ENCODE data around the gene GOLGA6L26. TPM values are rescaled to one million over a fixed set of nuclear protein-coding genes. Genes with fewer than 3 reads are reported as not detected.
"Not testable (repeated sequence)": the region's sequence is repeated elsewhere in the genome, so short reads cannot be mapped to it uniquely, and the experiment has no call there.

The GOLGA6L26 gene
- total RNA-seq, 1 experiment from 2014 or later: not detected

- TF ChIP-seq PREB (CRISPR knock-in tag; IDR thresholded peaks at IDR 0.05; ENCODE audit: borderline replicate concordance) (no peak), ZNF423 (CRISPR knock-in tag; IDR thresholded peaks at IDR 0.05) (no peak)
Measured at GRCh38 chr15:23372284-23372683, 38.3 kb upstream of the GOLGA6L26 start (continued).

GRCh38 chr15:23371868-23372267, 37.9 kb upstream of the GOLGA6L26 start:
- CTCF ChIA-PET; DNase-seq (ENCODE audit: low spot score); H3K36me3 Mint-ChIP-seq; POLR2A ChIA-PET; ATAC-seq; H3K27me3 Mint-ChIP-seq (ENCODE audit: low read depth); H3K27ac Mint-ChIP-seq; H3K4me3 Mint-ChIP-seq; H3K4me1 Mint-ChIP-seq: not testable (repeated sequence)
- peaks cover 31% of the 10 kb centered on the region for H3K9me3 Mint-ChIP-seq

GRCh38 chr15:23371134-23371533, 37.1 kb upstream of the GOLGA6L26 start:
- DNase-seq (ENCODE audit: low spot score); H3K4me1 Mint-ChIP-seq; H3K36me3 Mint-ChIP-seq; H3K27me3 Mint-ChIP-seq (ENCODE audit: low read depth); H3K4me3 Mint-ChIP-seq; POLR2A ChIA-PET; H3K27ac Mint-ChIP-seq; ATAC-seq; CTCF ChIA-PET: not testable (repeated sequence)
- peaks cover 24% of the 10 kb centered on the region for H3K9me3 Mint-ChIP-seq

- H3K4me3 Mint-ChIP-seq: no peak overlapping the region
- H3K36me3 Mint-ChIP-seq: peaks cover 5% of the 10 kb centered on the region; the same call in 1 of the 2 replicates
- DNase-seq (ENCODE audit: low spot score): no peak
- no peak for TF ChIP-seq STAT6 (CRISPR knock-in tag; conservative IDR thresholded peaks at IDR 0.05; ENCODE audit: low read depth)
- TF ChIP-seq EMX1 (CRISPR knock-in tag; IDR thresholded peaks at IDR 0.05): no peak
- TF ChIP-seq GABPB1 (CRISPR knock-in tag; IDR thresholded peaks at IDR 0.05): no peak
- TF ChIP-seq PRRX2 (CRISPR knock-in tag; IDR thresholded peaks at IDR 0.05): no peak
- TF ChIP-seq TEAD4 (CRISPR knock-in tag; IDR thresholded peaks at IDR 0.05): no peak
- TF ChIP-seq NR1H2 (CRISPR knock-in tag; IDR thresholded peaks at IDR 0.05): no peak
- TF ChIP-seq E2F4 (CRISPR knock-in tag; IDR thresholded peaks at IDR 0.05; ENCODE audit: borderline replicate concordance, low read depth): no peak
- no peak for TF ChIP-seq IRF1 (CRISPR knock-in tag; IDR thresholded peaks at IDR 0.05)
- no peak for TF ChIP-seq CREM (CRISPR knock-in tag; IDR thresholded peaks at IDR 0.05)
- TF ChIP-seq E2F5 (CRISPR knock-in tag; IDR thresholded peaks at IDR 0.05): no peak
- H3K4me1 Mint-ChIP-seq: peaks cover 3% of the 10 kb centered on the region; the same call in 1 of the 2 replicates
- H3K27ac Mint-ChIP-seq: no peak overlapping the region
- H3K9me3 Mint-ChIP-seq: peaks cover 22% of the 10 kb centered on the region
- H3K27me3 Mint-ChIP-seq (ENCODE audit: low read depth): no peaks in the 10 kb centered on the region
- no peak for ATAC-seq
- POLR2A ChIA-PET: no interaction called here
- CTCF ChIA-PET: no interaction called here
Measured at GRCh38 chr15:23370578-23370977, 36.6 kb upstream of the GOLGA6L26 start.

GRCh38 chr15:23364261-23364660, 30.3 kb upstream of the GOLGA6L26 start:
- POLR2A ChIA-PET; ATAC-seq; CTCF ChIA-PET; DNase-seq (ENCODE audit: low spot score); H3K4me1 Mint-ChIP-seq; H3K9me3 Mint-ChIP-seq; H3K4me3 Mint-ChIP-seq; H3K27me3 Mint-ChIP-seq (ENCODE audit: low read depth); H3K27ac Mint-ChIP-seq; H3K36me3 Mint-ChIP-seq: not testable (repeated sequence)

- H3K4me3 Mint-ChIP-seq; H3K27me3 Mint-ChIP-seq (ENCODE audit: low read depth); H3K9me3 Mint-ChIP-seq; POLR2A ChIA-PET; H3K27ac Mint-ChIP-seq; CTCF ChIA-PET; H3K36me3 Mint-ChIP-seq; H3K4me1 Mint-ChIP-seq; ATAC-seq: not testable (repeated sequence)
- peak; percentile 56 for DNase-seq (ENCODE audit: low spot score)
Measured at GRCh38 chr15:23362622-23363021, 28.6 kb upstream of the GOLGA6L26 start.

- H3K27ac Mint-ChIP-seq; H3K36me3 Mint-ChIP-seq; POLR2A ChIA-PET; H3K4me3 Mint-ChIP-seq; DNase-seq (ENCODE audit: low spot score); H3K27me3 Mint-ChIP-seq (ENCODE audit: low read depth); ATAC-seq; H3K4me1 Mint-ChIP-seq; CTCF ChIA-PET; H3K9me3 Mint-ChIP-seq: not testable (repeated sequence)
Measured at GRCh38 chr15:23354448-23354847, 20.5 kb upstream of the GOLGA6L26 start, which contains the start of gene GOLGA8S. Gene GOLGA8S, plus strand, starts transcription at chr15:23354748. Its CDS starts 62 bp downstream, at chr15:23354810.

GRCh38 chr15:23311233-23311632, 22.8 kb downstream of the GOLGA6L26 start:
- H3K9me3 Mint-ChIP-seq; CTCF ChIA-PET; H3K27ac Mint-ChIP-seq; ATAC-seq; H3K4me1 Mint-ChIP-seq; H3K27me3 Mint-ChIP-seq (ENCODE audit: low read depth); H3K4me3 Mint-ChIP-seq; POLR2A ChIA-PET; DNase-seq (ENCODE audit: low spot score): not testable (repeated sequence)
- peaks cover 47% of the 10 kb centered on the region for H3K36me3 Mint-ChIP-seq
